Measurements from ENCODE around the gene SORCS2. TPM values are rescaled to one million over a fixed set of nuclear protein-coding genes. Genes with fewer than 3 reads are reported as not detected.
A peak's percentile ranks its signal among the peaks of the same experiment; 100 is the strongest.

SORCS2 gene
- total RNA-seq, 1 donor from 2014 or later = 5.2 TPM

GRCh38 chr4:7166237-7166636 lies 26.1 kb upstream of the SORCS2 start:
- no peak overlapping the region for H3K27ac Mint-ChIP-seq
- H3K4me3 Mint-ChIP-seq = no peak overlapping the region
- no peak overlapping the region for H3K4me3 ChIP-seq
- H4K20me1 ChIP-seq (ENCODE audit: low read depth) = no peaks in the 10 kb centered on the region
- H3K4me1 Mint-ChIP-seq = peaks cover 18% of the 10 kb centered on the region
- peaks cover 5% of the 10 kb centered on the region for H3K4me1 ChIP-seq
- H3K27me3 Mint-ChIP-seq (ENCODE audit: insufficient read depth, low read depth) = peaks cover 6% of the 10 kb centered on the region
- no peaks in the 10 kb centered on the region for H3K36me3 ChIP-seq
- no peak overlapping the region for H3K9ac ChIP-seq
- no peak for TF ChIP-seq EZH2phosphoT487 (IDR thresholded peaks at IDR 0.05)
- no peak for TF ChIP-seq EZH2 (IDR thresholded peaks at IDR 0.05)
- no peak for TF ChIP-seq CTCF (IDR thresholded peaks at IDR 0.05)
- no peaks in the 10 kb centered on the region for H3K9me3 Mint-ChIP-seq
- no peak overlapping the region for H2AFZ ChIP-seq (replicated peaks)
- no peaks in the 10 kb centered on the region for H3K36me3 Mint-ChIP-seq
- no peaks in the 10 kb centered on the region for H3K79me2 ChIP-seq (ENCODE audit: low read depth)
- no peak for DNase-seq (ENCODE audit: low spot score)
- H3K9me3 ChIP-seq (ENCODE audit: low read depth) = no peaks in the 10 kb centered on the region
- H3K4me2 ChIP-seq = no peak overlapping the region
- H3K27ac ChIP-seq = no peak overlapping the region
- H3F3A ChIP-seq (ENCODE audit: low read depth) = no peaks in the 10 kb centered on the region
- no peaks in the 10 kb centered on the region for H3K27me3 ChIP-seq

GRCh38 chr4:7166981-7167700 lies 25.2 kb upstream of the SORCS2 start:
- no peaks in the 10 kb centered on the region for H3K36me3 ChIP-seq
- DNase-seq (ENCODE audit: low spot score) = no peak
- H3K4me2 ChIP-seq = no peak overlapping the region
- Mint-ChIP-seq H3K27me3 (ENCODE audit: insufficient read depth, low read depth) (peaks cover 5% of the 10 kb centered on the region), H3K4me1 (peaks cover 14% of the 10 kb centered on the region), H3K4me3 (no peak overlapping the region), H3K27ac (peak overlapping the region; percentile 85), H3K36me3 (no peaks in the 10 kb centered on the region), H3K9me3 (no peaks in the 10 kb centered on the region)
- no peaks in the 10 kb centered on the region for H3K79me2 ChIP-seq (ENCODE audit: low read depth)
- no peaks in the 10 kb centered on the region for H3K9me3 ChIP-seq (ENCODE audit: low read depth)
- peaks cover 5% of the 10 kb centered on the region for H3K4me1 ChIP-seq
- H3F3A ChIP-seq (ENCODE audit: low read depth) = no peaks in the 10 kb centered on the region
- no peaks in the 10 kb centered on the region for H4K20me1 ChIP-seq (ENCODE audit: low read depth)
- TF ChIP-seq EZH2 (IDR thresholded peaks at IDR 0.05) (no peak), EZH2phosphoT487 (IDR thresholded peaks at IDR 0.05) (no peak), CTCF (IDR thresholded peaks at IDR 0.05) (no peak)
- H2AFZ ChIP-seq (replicated peaks) = no peak overlapping the region
- no peak overlapping the region for H3K27ac ChIP-seq
- no peak overlapping the region for H3K9ac ChIP-seq
- no peak overlapping the region for H3K4me3 ChIP-seq
- no peaks in the 10 kb centered on the region for H3K27me3 ChIP-seq

- H3K27ac ChIP-seq = no peak overlapping the region
- no peak for DNase-seq (ENCODE audit: low spot score)
- no peak overlapping the region for H3K9ac ChIP-seq
- Mint-ChIP-seq H3K36me3 (no peaks in the 10 kb centered on the region), H3K4me1 (peaks cover 16% of the 10 kb centered on the region), H3K9me3 (no peaks in the 10 kb centered on the region), H3K27ac (peak overlapping the region; percentile 63), H3K27me3 (ENCODE audit: insufficient read depth, low read depth) (peaks cover 7% of the 10 kb centered on the region), H3K4me3 (no peak overlapping the region)
- no peak overlapping the region for H2AFZ ChIP-seq (replicated peaks)
- H3K4me2 ChIP-seq = no peak overlapping the region
- H3K27me3 ChIP-seq = no peaks in the 10 kb centered on the region
- H3K4me1 ChIP-seq = peaks cover 5% of the 10 kb centered on the region
- H3K36me3 ChIP-seq = no peaks in the 10 kb centered on the region
- H4K20me1 ChIP-seq (ENCODE audit: low read depth) = no peaks in the 10 kb centered on the region
- H3F3A ChIP-seq (ENCODE audit: low read depth) = no peaks in the 10 kb centered on the region
- peak; percentile 7 for TF ChIP-seq CTCF (IDR thresholded peaks at IDR 0.05)
- no peak for TF ChIP-seq EZH2 (IDR thresholded peaks at IDR 0.05)
- no peak for TF ChIP-seq EZH2phosphoT487 (IDR thresholded peaks at IDR 0.05)
- H3K79me2 ChIP-seq (ENCODE audit: low read depth) = no peaks in the 10 kb centered on the region
- H3K9me3 ChIP-seq (ENCODE audit: low read depth) = no peaks in the 10 kb centered on the region
- H3K4me3 ChIP-seq = no peak overlapping the region
Observed at GRCh38 chr4:7167706-7168105, 24.6 kb upstream of the SORCS2 start.

All from neural progenitor cell (in vitro differentiated cells).